T-helper 2 cell treated with Interferon-gamma antibody and Interleukin-4, amounts not matched to agents 5 μg/mL and 100 μg/mL, for 36 hours (primary cell): Measurements from ENCODE around the gene SLC25A1.
A peak's percentile ranks its signal among the peaks of the same experiment; 100 is the strongest.

Source experiments
- DNase-seq: peaks from one replicate; pipeline ENCODE4 v3.0.0; 2021; ENCODE audit warnings: low spot score
- H3K27ac Mint-ChIP-seq: one replicate; pipeline ENCODE4 v1.8.0; 2021; ENCODE audit warnings: mild to moderate bottlenecking, mixed read lengths
- H3K27me3 Mint-ChIP-seq: one replicate; pipeline ENCODE4 v1.8.0; 2021; ENCODE audit warnings: low read depth, mixed read lengths
- H3K36me3 Mint-ChIP-seq: one replicate; pipeline ENCODE4 v1.8.0; 2021; ENCODE audit warnings: low read depth, mixed read lengths
- H3K4me1 Mint-ChIP-seq: one replicate; pipeline ENCODE4 v1.8.0; 2021; ENCODE audit warnings: low read depth, mixed read lengths
- H3K4me3 Mint-ChIP-seq: one replicate; pipeline ENCODE4 v1.8.0; 2022; ENCODE audit warnings: mild to moderate bottlenecking, moderate library complexity, mixed read lengths
- H3K9me3 Mint-ChIP-seq: one replicate; pipeline ENCODE4 v1.8.0; 2021; ENCODE audit warnings: mixed read lengths

Gene SLC25A1

GRCh38 chr22:19150482-19151328 is 27.8 kb downstream of the SLC25A1 start:
- Mint-ChIP-seq H3K27ac (no peak overlapping the region), H3K4me1 (peaks cover 3% of the 10 kb centered on the region), H3K27me3 (peaks cover 59% of the 10 kb centered on the region), H3K9me3 (no peaks in the 10 kb centered on the region), H3K4me3 (peak overlapping the region; percentile 69), H3K36me3 (no peaks in the 10 kb centered on the region)
- DNase-seq, result no peak

GRCh38 chr22:19149991-19150390 is 28.5 kb downstream of the SLC25A1 start, which contains the start of gene GSC2:
Gene GSC2 (minus strand): TSS chr22:19150292. CDS start chr22:19150283, 9 bp downstream.
- Mint-ChIP-seq H3K4me1 (peaks cover 3% of the 10 kb centered on the region), H3K4me3 (peak within 1 kb of the TSS; percentile 69), H3K9me3 (no peaks in the 10 kb centered on the region), H3K27me3 (peaks cover 58% of the 10 kb centered on the region), H3K27ac (no peak within 1 kb of the TSS), H3K36me3 (no peaks in the 10 kb centered on the region)
- DNase-seq, result no peak

GRCh38 chr22:19149047-19149883 is 29.3 kb downstream of the SLC25A1 start:
- no peak overlapping the region for H3K27ac Mint-ChIP-seq
- no peak for DNase-seq

GRCh38 chr22:19148417-19149046 is 30.0 kb downstream of the SLC25A1 start:
- DNase-seq, result no peak
- Mint-ChIP-seq H3K27ac (no peak overlapping the region), H3K27me3 (peaks cover 54% of the 10 kb centered on the region), H3K36me3 (peaks cover 7% of the 10 kb centered on the region), H3K4me3 (no peak overlapping the region), H3K4me1 (peaks cover 13% of the 10 kb centered on the region), H3K9me3 (no peaks in the 10 kb centered on the region)

More at GRCh38 chr22:19149047-19149883, 29.3 kb downstream of the SLC25A1 start:
- H3K27me3 Mint-ChIP-seq, result peaks cover 58% of the 10 kb centered on the region
- H3K4me1 Mint-ChIP-seq, result peaks cover 7% of the 10 kb centered on the region
- H3K9me3 Mint-ChIP-seq, result no peaks in the 10 kb centered on the region
- H3K4me3 Mint-ChIP-seq, result peak overlapping the region; percentile 25
- H3K36me3 Mint-ChIP-seq, result peaks cover 2% of the 10 kb centered on the region

GRCh38 chr22:19147195-19147780 is 31.2 kb downstream of the SLC25A1 start:
- Mint-ChIP-seq H3K36me3 (peaks cover 9% of the 10 kb centered on the region), H3K27me3 (peaks cover 45% of the 10 kb centered on the region), H3K27ac (no peak overlapping the region)

GRCh38 chr22:19146215-19146968 is 32.1 kb downstream of the SLC25A1 start:
- no peak overlapping the region for H3K27ac Mint-ChIP-seq
- DNase-seq, result no peak
- peaks cover 14% of the 10 kb centered on the region for H3K36me3 Mint-ChIP-seq
- no peak overlapping the region for H3K4me3 Mint-ChIP-seq
- peaks cover 16% of the 10 kb centered on the region for H3K4me1 Mint-ChIP-seq
- peaks cover 37% of the 10 kb centered on the region for H3K27me3 Mint-ChIP-seq
- no peaks in the 10 kb centered on the region for H3K9me3 Mint-ChIP-seq

More at GRCh38 chr22:19147195-19147780, 31.2 kb downstream of the SLC25A1 start:
- peak overlapping the region; percentile 13 for H3K4me3 Mint-ChIP-seq
- no peak for DNase-seq
- no peaks in the 10 kb centered on the region for H3K9me3 Mint-ChIP-seq
- H3K4me1 Mint-ChIP-seq, result peaks cover 16% of the 10 kb centered on the region

- peak; percentile 38 for DNase-seq
- H3K4me1 Mint-ChIP-seq, result peaks cover 13% of the 10 kb centered on the region
- peak overlapping the region; percentile 100 for H3K4me3 Mint-ChIP-seq
- H3K27me3 Mint-ChIP-seq, result peaks cover 27% of the 10 kb centered on the region
- peaks cover 24% of the 10 kb centered on the region for H3K36me3 Mint-ChIP-seq
- peak overlapping the region; percentile 99 for H3K27ac Mint-ChIP-seq
- H3K9me3 Mint-ChIP-seq, result no peaks in the 10 kb centered on the region
Measured at GRCh38 chr22:19143967-19144400, 34.6 kb downstream of the SLC25A1 start.

GRCh38 chr22:19143212-19143611 is 35.3 kb downstream of the SLC25A1 start:
- no peak for DNase-seq
- Mint-ChIP-seq H3K27ac (peak overlapping the region; percentile 99), H3K9me3 (no peaks in the 10 kb centered on the region), H3K4me3 (peak overlapping the region; percentile 100), H3K36me3 (peaks cover 24% of the 10 kb centered on the region), H3K27me3 (peaks cover 19% of the 10 kb centered on the region), H3K4me1 (peaks cover 13% of the 10 kb centered on the region)

GRCh38 chr22:19142394-19142793 is 36.1 kb downstream of the SLC25A1 start:
- Mint-ChIP-seq H3K4me3 (peak overlapping the region; percentile 34), H3K27me3 (peaks cover 11% of the 10 kb centered on the region), H3K4me1 (peaks cover 13% of the 10 kb centered on the region), H3K9me3 (no peaks in the 10 kb centered on the region), H3K27ac (no peak overlapping the region), H3K36me3 (peaks cover 28% of the 10 kb centered on the region)
- DNase-seq, result no peak

- H3K27ac Mint-ChIP-seq, result no peak overlapping the region
- peaks cover 13% of the 10 kb centered on the region for H3K4me1 Mint-ChIP-seq
- H3K27me3 Mint-ChIP-seq, result peaks cover 2% of the 10 kb centered on the region
- DNase-seq, result no peak
- no peaks in the 10 kb centered on the region for H3K9me3 Mint-ChIP-seq
- H3K4me3 Mint-ChIP-seq, result no peak overlapping the region
- peaks cover 43% of the 10 kb centered on the region for H3K36me3 Mint-ChIP-seq
Measured at GRCh38 chr22:19139974-19140373, 38.6 kb downstream of the SLC25A1 start.

- no peaks in the 10 kb centered on the region for H3K9me3 Mint-ChIP-seq
- H3K4me1 Mint-ChIP-seq, result peaks cover 6% of the 10 kb centered on the region
- peaks cover 40% of the 10 kb centered on the region for H3K36me3 Mint-ChIP-seq
- H3K27ac Mint-ChIP-seq, result no peak overlapping the region
- no peak overlapping the region for H3K4me3 Mint-ChIP-seq
- no peak for DNase-seq
- H3K27me3 Mint-ChIP-seq, result no peaks in the 10 kb centered on the region
Measured at GRCh38 chr22:19139001-19139356, 39.6 kb downstream of the SLC25A1 start.

- H3K9me3 Mint-ChIP-seq, result no peaks in the 10 kb centered on the region
- no peak for DNase-seq
- peaks cover 37% of the 10 kb centered on the region for H3K36me3 Mint-ChIP-seq
- no peak overlapping the region for H3K4me3 Mint-ChIP-seq
- peaks cover 2% of the 10 kb centered on the region for H3K4me1 Mint-ChIP-seq
- no peak overlapping the region for H3K27ac Mint-ChIP-seq
- H3K27me3 Mint-ChIP-seq, result no peaks in the 10 kb centered on the region
Measured at GRCh38 chr22:19138217-19139000, 40.1 kb downstream of the SLC25A1 start.
